ENCODE measurements around the gene MMS22L. TPM values are rescaled to one million over a fixed set of nuclear protein-coding genes. Genes with fewer than 3 reads are reported as not detected.
A peak's percentile ranks its signal among the peaks of the same experiment; 100 is the strongest.

MMS22L gene
- 37.5 and 38.4 TPM in 2 replicates for total RNA-seq
- long read RNA-seq, partial matches to known transcripts, result 16 of 32 reads
- long read RNA-seq, other reads (novel, unspliced or antisense), result 16 of 32 reads

- Mint-ChIP-seq H3K4me3 (peak within 1 kb of the TSS; percentile 97), H3K27ac (ENCODE audit: unreplicated experiment) (peak within 1 kb of the TSS; percentile 98), H3K9me3 (no peaks in the 10 kb centered on the region), H3K27me3 (ENCODE audit: low read depth) (no peaks in the 10 kb centered on the region), H3K4me1 (peaks cover 38% of the 10 kb centered on the region), H3K36me3 (ENCODE audit: low read depth) (peaks cover 9% of the 10 kb centered on the region)
- DNase-seq (ENCODE audit: low read depth, low spot score), result peak; percentile 91
- no peak for TF ChIP-seq CTCF (conservative IDR thresholded peaks at IDR 0.05)
Measured at GRCh38 chr6:97282726-97283617, at the start of gene MMS22L. MMS22L (minus strand) TSS chr6:97283216; CDS start chr6:97282477, 739 bp downstream.

- TF ChIP-seq CTCF (conservative IDR thresholded peaks at IDR 0.05), result no peak
- Mint-ChIP-seq H3K36me3 (ENCODE audit: low read depth) (peaks cover 8% of the 10 kb centered on the region), H3K27me3 (ENCODE audit: low read depth) (no peaks in the 10 kb centered on the region), H3K4me3 (no peak overlapping the region), H3K27ac (ENCODE audit: unreplicated experiment) (no peak overlapping the region), H3K9me3 (peaks cover 5% of the 10 kb centered on the region), H3K4me1 (no peaks in the 10 kb centered on the region)
- no peak for DNase-seq (ENCODE audit: low read depth, low spot score)
Measured at GRCh38 chr6:97322811-97323210, 39.8 kb upstream of the MMS22L start.

- H3K9me3 Mint-ChIP-seq, result peaks cover under 1% of the 10 kb centered on the region
- no peak for TF ChIP-seq CTCF (conservative IDR thresholded peaks at IDR 0.05)
- no peak for DNase-seq (ENCODE audit: low read depth, low spot score)
- H3K36me3 Mint-ChIP-seq (ENCODE audit: low read depth), result peaks cover 3% of the 10 kb centered on the region
- no peak overlapping the region for H3K4me3 Mint-ChIP-seq
- H3K27ac Mint-ChIP-seq (ENCODE audit: unreplicated experiment), result no peak overlapping the region
- H3K27me3 Mint-ChIP-seq (ENCODE audit: low read depth), result no peaks in the 10 kb centered on the region
- no peaks in the 10 kb centered on the region for H3K4me1 Mint-ChIP-seq
Measured at GRCh38 chr6:97322226-97322625, 39.2 kb upstream of the MMS22L start.

- H3K9me3 Mint-ChIP-seq, result no peaks in the 10 kb centered on the region
- no peaks in the 10 kb centered on the region for H3K27me3 Mint-ChIP-seq (ENCODE audit: low read depth)
- TF ChIP-seq CTCF (conservative IDR thresholded peaks at IDR 0.05), result no peak
- H3K4me1 Mint-ChIP-seq, result no peaks in the 10 kb centered on the region
- no peak overlapping the region for H3K27ac Mint-ChIP-seq (ENCODE audit: unreplicated experiment)
- H3K36me3 Mint-ChIP-seq (ENCODE audit: low read depth), result no peaks in the 10 kb centered on the region
- no peak overlapping the region for H3K4me3 Mint-ChIP-seq
- DNase-seq (ENCODE audit: low read depth, low spot score), result no peak
Measured at GRCh38 chr6:97316978-97317377, 34.0 kb upstream of the MMS22L start.

GRCh38 chr6:97312241-97312640 lies 29.2 kb upstream of the MMS22L start:
- Mint-ChIP-seq H3K4me3 (no peak overlapping the region), H3K27ac (ENCODE audit: unreplicated experiment) (no peak overlapping the region), H3K9me3 (no peaks in the 10 kb centered on the region), H3K4me1 (peaks cover 8% of the 10 kb centered on the region), H3K27me3 (ENCODE audit: low read depth) (no peaks in the 10 kb centered on the region), H3K36me3 (ENCODE audit: low read depth) (no peaks in the 10 kb centered on the region)
- TF ChIP-seq CTCF (conservative IDR thresholded peaks at IDR 0.05), result no peak
- no peak for DNase-seq (ENCODE audit: low read depth, low spot score)

Measured in neural crest cell (in vitro differentiated cells).